ENCODE data around the gene APEX2.

APEX2 gene

DNA sequence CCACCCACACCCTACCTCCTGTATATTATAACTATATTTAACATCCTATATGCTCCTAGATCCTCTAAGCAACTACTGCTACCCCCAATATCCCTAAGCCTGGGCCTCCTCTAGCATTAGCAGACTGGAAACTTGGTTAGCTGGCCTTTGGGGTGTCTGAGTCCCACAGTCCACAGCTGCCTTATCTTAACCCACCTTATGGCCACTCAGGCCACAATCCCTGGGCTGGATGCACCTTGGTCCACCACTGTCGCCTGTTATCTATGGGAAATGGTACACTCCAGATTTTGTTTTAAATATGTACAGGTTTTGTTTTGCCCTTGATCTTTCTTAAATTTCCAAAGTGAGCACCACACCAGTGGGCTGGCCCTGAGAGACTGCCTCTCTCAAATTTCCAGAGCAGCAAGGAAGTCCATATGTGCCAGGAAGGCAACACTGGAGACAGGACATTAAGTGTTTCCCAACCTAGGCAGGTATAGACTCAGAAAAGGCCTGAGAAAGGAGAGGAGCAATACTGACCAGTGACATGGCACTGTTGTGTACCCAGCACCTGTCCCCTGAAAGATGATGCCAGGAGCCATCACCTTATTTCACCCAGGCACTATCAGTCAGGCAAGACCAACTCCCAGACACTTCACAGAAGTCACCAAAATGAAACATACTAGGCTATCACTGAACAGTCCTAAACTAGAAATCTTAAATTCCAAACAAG, 7.1 kb upstream of the APEX2 start:
- TF ChIP-seq TAF1 (IDR thresholded peaks at IDR 0.05; ENCODE audit: borderline replicate concordance, low read depth, low read length) (no peak), POLR2AphosphoS5 (IDR thresholded peaks at IDR 0.05; ENCODE audit: low read depth, low read length) (no peak), POLR2A (IDR thresholded peaks at IDR 0.05; ENCODE audit: low read depth, low read length) (no peak)
- DNase-seq (ENCODE audit: insufficient read length) (no peak), FAIRE-seq (no peak)

DNA sequence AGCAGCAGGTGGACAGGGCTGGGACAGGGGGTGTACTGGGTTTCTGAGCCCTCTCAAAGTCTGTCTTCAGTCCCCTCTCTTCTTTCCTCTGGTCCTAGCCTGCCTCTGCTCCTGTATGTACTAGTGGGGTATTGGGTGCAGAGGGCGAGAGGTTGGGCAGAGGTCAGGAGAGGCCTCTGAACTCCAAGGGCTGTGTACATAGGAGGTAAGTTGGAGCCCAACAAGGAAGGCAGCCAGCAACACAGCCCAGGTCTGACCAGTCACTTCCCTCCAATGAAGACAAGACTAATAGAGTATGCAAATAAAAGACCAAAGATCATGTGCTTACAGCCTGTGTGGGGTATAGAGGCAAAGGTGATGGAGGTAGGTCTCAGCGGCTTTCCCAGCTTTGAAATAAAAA, 6.1 kb upstream of the APEX2 start, which contains the start of gene PFKFB1:
Gene PFKFB1 (minus strand): TSS at position 90 of the 400 bp plus-strand sequence. CDS start 181 bp downstream, outside the sequence.
- no peak for DNase-seq (ENCODE audit: insufficient read length)
- TF ChIP-seq TAF1 (IDR thresholded peaks at IDR 0.05; ENCODE audit: borderline replicate concordance, low read depth, low read length) (no peak), POLR2AphosphoS5 (IDR thresholded peaks at IDR 0.05; ENCODE audit: low read depth, low read length) (no peak), POLR2A (IDR thresholded peaks at IDR 0.05; ENCODE audit: low read depth, low read length) (no peak)
- FAIRE-seq: no peak

DNA sequence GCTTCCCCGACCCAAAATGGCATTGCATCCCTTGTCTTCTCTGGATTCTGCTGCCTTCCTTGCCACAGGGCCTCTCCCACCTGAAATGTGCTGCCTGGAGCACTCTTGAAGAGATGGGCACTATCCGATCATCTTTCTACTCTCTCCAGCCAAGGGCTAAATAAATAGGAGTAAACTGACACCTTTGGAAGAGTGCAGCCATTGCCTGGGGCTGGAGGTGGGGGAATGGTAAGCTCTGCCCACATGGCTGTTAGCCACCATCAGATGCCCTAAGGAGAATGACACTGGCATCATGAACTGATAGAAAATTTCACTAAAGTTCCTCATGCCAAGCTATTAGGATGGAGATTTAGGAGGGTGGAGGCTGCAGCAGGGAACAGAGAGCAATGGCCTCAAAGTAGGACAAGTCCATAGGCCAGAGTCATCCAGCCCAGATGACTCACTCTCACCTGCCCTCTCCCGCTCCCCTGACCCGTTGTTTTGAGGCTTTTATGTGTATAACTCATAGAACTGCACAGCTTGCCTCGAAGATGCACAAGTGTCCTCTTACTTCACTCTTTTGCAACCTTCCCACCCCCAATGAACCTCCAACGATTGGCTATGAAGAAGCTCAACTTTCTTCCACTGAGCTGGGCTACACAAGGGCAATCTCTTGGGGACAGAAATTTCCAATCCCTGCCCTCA, 5.4 kb upstream of the APEX2 start:
- FAIRE-seq (no peak), DNase-seq (ENCODE audit: insufficient read length) (no peak)
- TF ChIP-seq TAF1 (IDR thresholded peaks at IDR 0.05; ENCODE audit: borderline replicate concordance, low read depth, low read length): no peak
- TF ChIP-seq POLR2A (IDR thresholded peaks at IDR 0.05; ENCODE audit: low read depth, low read length): no peak
- TF ChIP-seq POLR2AphosphoS5 (IDR thresholded peaks at IDR 0.05; ENCODE audit: low read depth, low read length): no peak

DNA sequence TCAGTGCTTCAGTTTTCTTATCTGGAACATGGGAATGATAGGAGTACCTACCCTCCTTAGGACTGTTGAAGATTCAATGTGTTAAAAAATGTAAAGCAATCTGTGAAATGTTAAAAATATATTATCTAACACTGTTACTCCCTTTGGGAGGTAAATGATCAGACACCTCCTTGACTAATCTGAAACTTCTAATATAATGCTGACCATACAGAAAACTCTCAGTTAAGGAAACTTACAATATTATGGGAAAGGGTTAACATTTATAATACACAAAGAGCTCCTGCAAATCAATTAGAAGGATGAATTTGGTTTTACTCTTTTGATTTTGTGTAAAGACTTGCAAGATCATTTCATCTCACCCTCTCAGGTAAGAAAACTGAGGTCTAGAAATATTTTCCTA, 4.5 kb upstream of the APEX2 start:
- no peak for TF ChIP-seq POLR2AphosphoS5 (IDR thresholded peaks at IDR 0.05; ENCODE audit: low read depth, low read length)
- no peak for TF ChIP-seq TAF1 (IDR thresholded peaks at IDR 0.05; ENCODE audit: borderline replicate concordance, low read depth, low read length)
- TF ChIP-seq POLR2A (IDR thresholded peaks at IDR 0.05; ENCODE audit: low read depth, low read length): no peak
- FAIRE-seq: no peak
- DNase-seq (ENCODE audit: insufficient read length): no peak

DNA sequence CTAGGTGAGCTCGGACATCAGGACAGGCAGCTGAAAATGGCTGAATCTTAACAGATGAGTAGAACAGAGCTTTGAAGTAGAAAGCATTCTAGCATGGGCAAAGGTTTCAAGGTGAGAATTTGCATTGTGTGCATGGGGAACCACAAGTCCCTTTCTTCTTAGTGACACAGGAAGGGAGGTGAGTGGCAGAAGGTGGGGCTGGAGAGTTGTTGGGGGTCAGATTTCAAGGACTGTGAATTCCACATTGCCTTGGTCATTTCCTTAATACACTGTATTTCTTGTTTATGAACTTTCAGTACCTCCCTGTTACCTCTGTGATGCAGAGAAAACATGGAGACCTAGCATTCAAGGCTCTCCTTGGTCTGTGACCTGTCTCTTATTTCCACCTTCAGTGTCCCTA, 4.1 kb downstream of the APEX2 start:
- TF ChIP-seq TAF1 (IDR thresholded peaks at IDR 0.05; ENCODE audit: borderline replicate concordance, low read depth, low read length): no peak
- TF ChIP-seq POLR2AphosphoS5 (IDR thresholded peaks at IDR 0.05; ENCODE audit: low read depth, low read length): no peak
- no peak for TF ChIP-seq POLR2A (IDR thresholded peaks at IDR 0.05; ENCODE audit: low read depth, low read length)
- DNase-seq (ENCODE audit: insufficient read length) (no peak), FAIRE-seq (no peak)

DNA sequence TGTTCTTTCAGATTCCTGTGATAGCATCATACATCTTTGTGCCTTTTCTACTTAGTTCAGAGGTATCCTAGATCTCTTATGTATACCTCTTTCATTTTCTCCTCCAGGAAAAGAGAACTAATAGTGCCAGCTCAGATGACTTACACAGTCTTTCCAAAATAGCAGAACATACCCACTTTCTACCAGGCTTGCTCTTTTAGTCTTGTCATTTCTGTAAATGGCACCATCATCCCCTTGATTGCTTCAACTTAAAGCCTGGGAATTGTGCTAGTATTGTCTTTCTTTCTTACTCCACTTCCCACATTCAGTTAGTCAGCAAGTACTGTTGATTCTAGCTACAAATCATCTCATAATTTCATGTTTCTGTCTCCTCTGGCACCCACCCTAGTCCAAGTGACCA, 5.1 kb downstream of the APEX2 start:
- no peak for DNase-seq (ENCODE audit: insufficient read length)
- TF ChIP-seq POLR2A (IDR thresholded peaks at IDR 0.05; ENCODE audit: low read depth, low read length): no peak
- TF ChIP-seq TAF1 (IDR thresholded peaks at IDR 0.05; ENCODE audit: borderline replicate concordance, low read depth, low read length): no peak
- no peak for TF ChIP-seq POLR2AphosphoS5 (IDR thresholded peaks at IDR 0.05; ENCODE audit: low read depth, low read length)
- FAIRE-seq: no peak

DNA sequence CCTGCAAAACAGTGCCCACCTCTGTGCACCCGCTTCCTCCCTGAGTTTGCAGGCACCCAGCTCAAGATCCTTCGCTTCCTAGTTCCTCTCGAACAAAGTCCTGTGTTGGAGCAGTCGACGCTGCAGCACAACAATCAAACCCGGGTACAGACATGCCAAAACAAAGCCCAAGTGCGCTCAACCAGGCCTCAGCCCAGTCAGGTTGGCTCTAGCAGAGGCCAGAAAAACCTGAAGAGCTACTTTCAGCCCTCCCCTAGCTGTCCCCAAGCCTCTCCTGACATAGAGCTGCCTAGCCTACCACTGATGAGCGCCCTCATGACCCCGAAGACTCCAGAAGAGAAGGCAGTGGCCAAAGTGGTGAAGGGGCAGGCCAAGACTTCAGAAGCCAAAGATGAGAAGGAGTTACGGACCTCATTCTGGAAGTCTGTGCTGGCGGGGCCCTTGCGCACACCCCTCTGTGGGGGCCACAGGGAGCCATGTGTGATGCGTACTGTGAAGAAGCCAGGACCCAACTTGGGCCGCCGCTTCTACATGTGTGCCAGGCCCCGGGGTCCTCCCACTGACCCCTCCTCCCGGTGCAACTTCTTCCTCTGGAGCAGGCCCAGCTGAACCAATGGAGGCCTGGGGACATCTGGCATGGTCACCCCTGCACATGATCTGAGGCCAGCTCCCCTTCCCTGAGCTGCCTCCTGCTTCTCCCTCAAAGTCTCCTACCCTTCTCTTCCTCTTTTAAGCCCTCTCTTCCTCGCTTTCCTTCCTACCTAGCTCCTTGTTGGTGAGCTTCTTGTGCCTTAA, 6.9 kb downstream of the APEX2 start:
- TF ChIP-seq POLR2A (IDR thresholded peaks at IDR 0.05; ENCODE audit: low read depth, low read length) (no peak), POLR2AphosphoS5 (IDR thresholded peaks at IDR 0.05; ENCODE audit: low read depth, low read length) (no peak), TAF1 (IDR thresholded peaks at IDR 0.05; ENCODE audit: borderline replicate concordance, low read depth, low read length) (no peak)
- DNase-seq (ENCODE audit: insufficient read length) (no peak), FAIRE-seq (no peak)

DNA sequence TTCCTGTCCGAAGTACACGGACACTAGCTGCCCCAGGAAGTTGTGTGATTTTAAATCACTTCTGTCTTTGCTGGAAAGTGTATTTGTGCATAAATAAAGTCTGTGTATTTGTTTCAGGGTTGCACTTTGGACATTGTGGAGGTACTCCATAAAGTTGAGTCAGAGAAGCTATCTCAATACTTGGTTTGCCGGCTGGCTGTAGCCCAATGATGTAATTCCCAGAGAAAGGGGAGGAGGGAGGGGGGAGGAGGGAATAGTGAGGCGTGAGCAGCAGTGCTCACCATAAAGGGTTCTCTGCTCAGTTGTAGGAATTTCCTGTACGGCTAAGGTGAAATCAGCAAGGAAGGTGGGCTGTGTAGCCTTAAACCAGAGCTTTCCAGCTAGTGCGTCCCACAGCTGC, 7.5 kb downstream of the APEX2 start:
- FAIRE-seq: no peak
- DNase-seq (ENCODE audit: insufficient read length): no peak
- TF ChIP-seq TAF1 (IDR thresholded peaks at IDR 0.05; ENCODE audit: borderline replicate concordance, low read depth, low read length) (no peak), POLR2AphosphoS5 (IDR thresholded peaks at IDR 0.05; ENCODE audit: low read depth, low read length) (no peak), POLR2A (IDR thresholded peaks at IDR 0.05; ENCODE audit: low read depth, low read length) (no peak)

DNA sequence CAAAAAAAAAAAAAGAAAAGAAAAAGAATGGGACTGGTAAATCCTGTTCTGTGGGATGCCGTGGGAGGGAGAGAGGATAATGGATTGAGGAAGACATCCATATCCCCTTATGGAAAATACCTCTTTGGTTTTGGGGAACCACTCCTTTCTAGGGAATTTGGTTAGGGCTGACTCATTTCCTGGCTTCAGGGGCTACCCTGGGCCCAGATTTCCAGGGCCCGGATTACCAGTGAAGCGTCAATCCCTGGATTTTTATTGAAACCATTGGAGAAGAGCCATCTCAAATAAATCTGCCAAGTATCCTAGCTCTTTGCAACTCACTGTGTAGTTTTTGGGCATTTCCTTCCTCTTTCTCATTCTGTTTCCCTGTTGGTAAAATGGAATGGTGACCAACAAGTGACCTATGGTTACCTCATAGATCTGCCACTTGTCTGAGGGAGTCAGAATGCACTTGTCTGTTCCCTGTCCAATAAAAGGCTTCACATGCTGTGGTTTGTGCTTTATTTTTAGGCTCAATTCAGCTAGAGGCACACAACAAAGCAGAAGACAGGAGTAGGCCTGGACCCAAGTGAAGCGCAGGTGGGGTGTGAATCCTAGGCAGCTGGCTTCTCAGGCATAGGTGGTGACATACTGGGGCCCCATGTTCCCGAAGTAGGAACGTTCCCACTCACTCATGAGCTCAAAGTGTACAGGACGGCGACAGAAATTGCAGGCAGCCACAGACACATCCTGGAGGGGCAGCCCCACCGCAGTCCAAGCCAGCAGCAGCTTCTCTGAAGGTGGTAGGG, 8.6 kb downstream of the APEX2 start:
- FAIRE-seq: peak; percentile 9
- TF ChIP-seq TAF1 (IDR thresholded peaks at IDR 0.05; ENCODE audit: borderline replicate concordance, low read depth, low read length): no peak
- no peak for TF ChIP-seq POLR2A (IDR thresholded peaks at IDR 0.05; ENCODE audit: low read depth, low read length)
- no peak for DNase-seq (ENCODE audit: insufficient read length)

DNA sequence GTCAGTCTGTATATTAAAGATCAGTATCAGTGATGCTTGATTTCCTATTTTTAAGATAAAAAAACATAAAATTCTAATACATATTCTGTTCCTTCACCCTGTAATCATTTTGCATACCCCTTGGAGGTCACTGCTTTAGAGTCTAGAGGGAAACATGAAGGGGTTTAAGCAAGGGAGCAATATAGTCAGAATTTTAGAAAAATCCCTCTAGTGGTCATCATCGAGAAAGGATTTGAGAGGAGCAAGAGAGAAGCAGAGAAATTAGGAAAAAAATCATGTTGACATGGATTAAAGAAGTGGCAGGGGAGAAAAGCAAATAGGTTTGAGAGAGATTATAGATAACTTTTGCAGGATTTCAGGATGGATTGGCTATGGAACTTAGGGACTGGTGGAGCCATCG, 11.1 kb downstream of the APEX2 start:
- TF ChIP-seq POLR2AphosphoS5 (IDR thresholded peaks at IDR 0.05; ENCODE audit: low read depth, low read length) (no peak), TAF1 (IDR thresholded peaks at IDR 0.05; ENCODE audit: borderline replicate concordance, low read depth, low read length) (no peak), POLR2A (IDR thresholded peaks at IDR 0.05; ENCODE audit: low read depth, low read length) (no peak)
- no peak for FAIRE-seq
- no peak for DNase-seq (ENCODE audit: insufficient read length)

DNA sequence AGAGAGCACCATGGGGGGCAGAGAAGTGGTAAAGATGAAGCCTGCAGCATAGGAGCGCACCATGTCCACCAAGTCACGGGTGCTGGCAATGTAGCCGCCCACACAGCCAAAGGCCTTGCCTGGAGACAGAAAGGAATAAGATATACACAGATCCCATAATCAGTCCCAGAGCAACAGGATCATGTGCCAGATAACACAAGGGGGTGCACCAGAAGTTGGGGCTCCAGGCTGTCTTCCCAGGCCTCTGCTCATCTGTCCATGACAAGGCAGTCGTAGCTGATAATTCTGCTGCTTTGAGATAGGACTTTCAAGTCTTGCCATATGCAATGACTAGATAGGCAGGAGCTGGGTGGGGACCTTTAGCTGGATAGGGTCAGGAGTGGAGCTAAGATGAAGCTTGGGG, 14.7 kb downstream of the APEX2 start:
- DNase-seq (ENCODE audit: insufficient read length): no peak
- TF ChIP-seq POLR2AphosphoS5 (IDR thresholded peaks at IDR 0.05; ENCODE audit: low read depth, low read length) (no peak), TAF1 (IDR thresholded peaks at IDR 0.05; ENCODE audit: borderline replicate concordance, low read depth, low read length) (no peak), POLR2A (IDR thresholded peaks at IDR 0.05; ENCODE audit: low read depth, low read length) (no peak)
- no peak for FAIRE-seq
